Activated CD4-positive, alpha-beta T cell treated with anti-CD3 and anti-CD28 coated beads, Interleukin-2, amount 50 U/mL, for 48 hours (primary cell): ENCODE measurements around the gene SLAMF1.

ENCODE experiments used
- DNase-seq, 2 experiments: peaks; one replicate each; pipeline ENCODE4 v3.0.0-alpha.2; 2020

SLAMF1 gene

DNA sequence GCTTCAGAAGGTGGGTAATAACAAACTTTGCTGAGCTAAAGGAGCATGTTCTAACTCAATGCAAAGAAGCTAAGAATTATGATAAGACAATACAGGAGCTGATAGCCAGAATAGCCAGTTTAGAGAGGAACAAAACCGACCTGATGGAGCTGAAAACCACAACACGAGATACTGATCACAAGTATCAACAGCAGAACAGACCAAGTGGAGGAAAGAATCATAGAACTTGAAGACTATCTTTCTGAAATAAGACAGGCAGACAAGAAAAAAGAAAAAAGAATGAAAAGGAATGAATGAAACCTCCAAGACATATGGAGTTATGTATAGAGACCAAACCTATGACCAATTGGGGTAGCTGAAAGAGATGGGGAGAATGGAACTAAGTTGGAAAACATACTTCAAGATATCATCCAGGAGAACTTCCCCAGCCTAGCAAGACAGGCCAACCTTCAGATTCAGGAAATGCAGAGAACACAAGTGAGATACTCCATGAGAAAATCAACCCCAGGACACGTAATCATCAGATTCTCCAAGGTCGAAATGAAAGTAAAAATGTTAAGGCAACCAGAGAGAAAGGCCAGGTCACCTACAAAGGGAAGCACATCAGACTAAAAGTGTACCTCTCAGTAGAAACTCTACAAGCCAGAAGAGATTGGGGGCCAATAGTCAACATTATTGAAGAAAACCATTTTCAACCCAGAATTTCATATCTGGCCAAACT, 88.0 kb downstream of the SLAMF1 start:
- no peak for DNase-seq
